ENCODE measurements around the gene OTOP1.

DNA sequence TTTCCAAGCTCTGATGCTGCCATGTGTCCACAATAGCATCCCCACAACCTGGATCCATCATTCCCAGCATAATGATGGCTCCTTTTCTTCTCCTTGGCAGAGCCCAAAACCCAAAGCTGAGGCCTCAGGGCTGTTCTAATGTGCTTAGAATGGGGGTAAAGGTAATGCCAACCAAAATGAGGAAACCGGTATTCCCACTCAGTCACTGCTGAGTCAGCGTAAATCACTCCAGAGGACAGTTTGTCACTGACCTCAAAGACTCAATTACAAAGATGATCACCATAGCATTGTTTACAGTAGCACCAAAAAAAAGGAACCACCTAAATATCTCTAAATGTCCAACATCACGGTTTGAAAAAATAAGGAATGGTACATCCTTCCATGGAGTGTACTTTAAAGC is 41.2 kb downstream of the OTOP1 start:
- TF ChIP-seq, protein P1, sequence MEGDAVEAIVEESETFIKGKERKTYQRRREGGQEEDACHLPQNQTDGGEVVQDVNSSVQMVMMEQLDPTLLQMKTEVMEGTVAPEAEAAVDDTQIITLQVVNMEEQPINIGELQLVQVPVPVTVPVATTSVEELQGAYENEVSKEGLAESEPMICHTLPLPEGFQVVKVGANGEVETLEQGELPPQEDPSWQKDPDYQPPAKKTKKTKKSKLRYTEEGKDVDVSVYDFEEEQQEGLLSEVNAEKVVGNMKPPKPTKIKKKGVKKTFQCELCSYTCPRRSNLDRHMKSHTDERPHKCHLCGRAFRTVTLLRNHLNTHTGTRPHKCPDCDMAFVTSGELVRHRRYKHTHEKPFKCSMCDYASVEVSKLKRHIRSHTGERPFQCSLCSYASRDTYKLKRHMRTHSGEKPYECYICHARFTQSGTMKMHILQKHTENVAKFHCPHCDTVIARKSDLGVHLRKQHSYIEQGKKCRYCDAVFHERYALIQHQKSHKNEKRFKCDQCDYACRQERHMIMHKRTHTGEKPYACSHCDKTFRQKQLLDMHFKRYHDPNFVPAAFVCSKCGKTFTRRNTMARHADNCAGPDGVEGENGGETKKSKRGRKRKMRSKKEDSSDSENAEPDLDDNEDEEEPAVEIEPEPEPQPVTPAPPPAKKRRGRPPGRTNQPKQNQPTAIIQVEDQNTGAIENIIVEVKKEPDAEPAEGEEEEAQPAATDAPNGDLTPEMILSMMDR (IDR thresholded peaks at IDR 0.05; ENCODE audit: low read depth, low read length), result no peak
- TF ChIP-seq EZH2phosphoT487 (IDR thresholded peaks at IDR 0.05; ENCODE audit: low read depth), result no peak

All from OCI-LY3 (cell line).